HepG2 (cell line): ENCODE data around the gene CEP44.

Experiments
- ATF7 ChIP-seq, 2 experiments: fragments of 450-650 bp in 1 of 2; sonication (generic) in 1 of 2; formaldehyde crosslinking in 1 of 2; IDR thresholded peaks; 2 replicates each; pipeline versions ENCODE4 v1.4.0 to v1.6.1; 2016 to 2020; ENCODE audit warnings: antibody characterized with exemption in 1 of 2, mild to moderate bottlenecking in 1 of 2, missing genetic modification reagents in 1 of 2
- CREM ChIP-seq, 2 experiments: sonication (generic) in 1 of 2; formaldehyde crosslinking in 1 of 2; IDR thresholded peaks; 2 replicates each; pipeline versions ENCODE4 v1.4.0 to v1.6.1; 2016 to 2020; ENCODE audit warnings: antibody characterized with exemption in 1 of 2, mild to moderate bottlenecking in 1 of 2, missing genetic modification reagents in 1 of 2
- CTCF ChIP-seq: sonication (generic); formaldehyde crosslinking; IDR thresholded peaks from 2 replicates; pipeline ENCODE4 v1.5.0; 2020; ENCODE audit warnings: mild to moderate bottlenecking, missing genetic modification reagents, moderate library complexity
- FOSL1 ChIP-seq: sonication (generic); formaldehyde crosslinking; IDR thresholded peaks from 2 replicates; pipeline ENCODE4 v1.9.0; 2021; ENCODE audit warnings: missing genetic modification reagents, borderline replicate concordance
- MATR3 ChIP-seq: sonication (generic); formaldehyde crosslinking; IDR thresholded peaks from 2 replicates; pipeline ENCODE4 v1.4.0; 2020; ENCODE audit warnings: missing genetic modification reagents
- POLR2A ChIP-seq, 2 experiments: IDR thresholded peaks; 2 replicates each; pipeline ENCODE4 v1.6.1; 2011; ENCODE audit warnings: low read depth in 2 of 2, low read length in 2 of 2, mild to moderate bottlenecking in 1 of 2, moderate library complexity in 1 of 2; ENCODE audit not compliant: insufficient read depth in 1 of 2
- POLR2AphosphoS5 ChIP-seq: IDR thresholded peaks from 2 replicates; pipeline ENCODE4 v1.6.1; 2012; ENCODE audit warnings: low read depth, low read length
- PREB ChIP-seq: sonication (generic); formaldehyde crosslinking; IDR thresholded peaks from 2 replicates; pipeline ENCODE4 v1.4.0; 2020; ENCODE audit warnings: missing genetic modification reagents
- SIN3B ChIP-seq: fragments of 150-350 bp; IDR thresholded peaks from 2 replicates; pipeline ENCODE4 v1.6.1; 2014; ENCODE audit warnings: low read length
- TCF7L2 ChIP-seq: IDR thresholded peaks from 2 replicates; pipeline ENCODE4 v1.6.1; 2011; ENCODE audit warnings: mild to moderate bottlenecking, low read depth, low read length, moderate library complexity
- ZNF431 ChIP-seq: sonication (generic); formaldehyde crosslinking; IDR thresholded peaks from 2 replicates; pipeline ENCODE4 v1.9.0; 2022; ENCODE audit warnings: missing genetic modification reagents, low read depth, mild to moderate bottlenecking, borderline replicate concordance
- ZNF468 ChIP-seq: sonication (generic); formaldehyde crosslinking; IDR thresholded peaks from 2 replicates; pipeline ENCODE4 v1.8.0; 2022; ENCODE audit warnings: mild to moderate bottlenecking, moderate library complexity, missing genetic modification reagents
- ZNF616 ChIP-seq: sonication (generic); formaldehyde crosslinking; IDR thresholded peaks from 2 replicates; pipeline ENCODE4 v1.5.0; 2020; ENCODE audit warnings: low read depth, mild to moderate bottlenecking, missing genetic modification reagents
- ZNF761 ChIP-seq: sonication (generic); formaldehyde crosslinking; conservative IDR thresholded peaks from 2 replicates; pipeline ENCODE4 v1.4.0; 2020; ENCODE audit warnings: mild to moderate bottlenecking, missing genetic modification reagents

- TF ChIP-seq CTCF (CRISPR knock-in tag) (no peak), POLR2A (IDR thresholded peaks at IDR 0.05; ENCODE audit: insufficient read depth in 1 of 2, low read depth in 2 of 2, low read length in 2 of 2) (no peak), SIN3B (no peak), ZNF468 (CRISPR knock-in tag) (no peak), TCF7L2 (no peak), ZNF761 (CRISPR knock-in tag) (no peak), MATR3 (CRISPR knock-in tag) (no peak), ZNF616 (CRISPR knock-in tag) (no peak), CREM (IDR thresholded peaks at IDR 0.05) (no peak), CREM (CRISPR knock-in tag; IDR thresholded peaks at IDR 0.05) (no peak), FOSL1 (no peak), ATF7 (IDR thresholded peaks at IDR 0.05) (no peak), ATF7 (CRISPR knock-in tag; IDR thresholded peaks at IDR 0.05) (no peak), ZNF431 (CRISPR knock-in tag) (no peak), POLR2AphosphoS5 (no peak), PREB (CRISPR knock-in tag) (no peak)
Observed at GRCh38 chr4:174256277-174256713, 27.4 kb upstream of the CEP44 start.
